Eye (tissue), 1 donor: ENCODE results near the gene FLNC.
A peak's percentile ranks its signal among the peaks of the same experiment; 100 is the strongest.

Experiments used
- DNase-seq: peaks from one replicate; pipeline ENCODE4 v3.0.0-alpha.2; 2015

Gene FLNC

GRCh38 chr7:128902761-128903585 lies 72.8 kb downstream of the FLNC start:
- DNase-seq = no peak

DNA sequence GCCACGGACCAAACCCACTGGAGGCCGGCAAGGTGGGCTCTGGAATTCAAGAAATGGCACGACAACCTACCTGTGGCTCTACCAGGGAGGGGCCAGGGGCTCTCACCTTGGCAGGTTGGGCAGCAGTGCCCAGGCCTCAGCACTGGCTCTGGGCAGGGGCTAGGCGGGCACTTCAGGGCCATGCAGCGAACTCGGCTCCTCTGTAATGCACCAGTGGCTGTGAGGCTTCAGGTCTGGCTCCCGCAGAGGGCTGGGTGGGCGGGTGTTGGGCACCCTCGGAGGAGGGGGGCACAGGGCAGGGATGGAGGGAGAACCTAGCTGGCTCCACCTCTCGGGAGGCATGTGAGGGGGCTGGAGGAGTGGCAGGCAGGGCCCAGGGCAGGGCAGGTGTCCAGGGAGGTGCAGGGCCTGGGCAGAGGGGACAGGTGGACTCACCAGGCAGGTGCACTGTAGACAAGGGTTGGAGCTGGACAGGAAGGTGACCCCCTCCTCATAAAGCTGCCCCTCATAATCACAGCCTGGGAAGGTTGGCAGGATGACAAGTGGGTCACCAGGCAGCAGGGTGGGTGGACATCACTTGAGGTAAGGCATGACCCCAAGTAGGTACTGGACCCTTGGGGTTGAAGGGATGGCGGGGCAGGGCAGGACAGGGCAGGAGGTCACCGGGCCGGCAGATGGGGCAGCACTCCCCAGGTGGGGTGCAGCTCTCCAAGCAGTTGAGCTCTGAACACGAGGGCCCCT lies 73.6 kb downstream of the FLNC start:
- no peak for DNase-seq

GRCh38 chr7:128904381-128905197 lies 74.4 kb downstream of the FLNC start:
- DNase-seq = peak; percentile 64

DNA sequence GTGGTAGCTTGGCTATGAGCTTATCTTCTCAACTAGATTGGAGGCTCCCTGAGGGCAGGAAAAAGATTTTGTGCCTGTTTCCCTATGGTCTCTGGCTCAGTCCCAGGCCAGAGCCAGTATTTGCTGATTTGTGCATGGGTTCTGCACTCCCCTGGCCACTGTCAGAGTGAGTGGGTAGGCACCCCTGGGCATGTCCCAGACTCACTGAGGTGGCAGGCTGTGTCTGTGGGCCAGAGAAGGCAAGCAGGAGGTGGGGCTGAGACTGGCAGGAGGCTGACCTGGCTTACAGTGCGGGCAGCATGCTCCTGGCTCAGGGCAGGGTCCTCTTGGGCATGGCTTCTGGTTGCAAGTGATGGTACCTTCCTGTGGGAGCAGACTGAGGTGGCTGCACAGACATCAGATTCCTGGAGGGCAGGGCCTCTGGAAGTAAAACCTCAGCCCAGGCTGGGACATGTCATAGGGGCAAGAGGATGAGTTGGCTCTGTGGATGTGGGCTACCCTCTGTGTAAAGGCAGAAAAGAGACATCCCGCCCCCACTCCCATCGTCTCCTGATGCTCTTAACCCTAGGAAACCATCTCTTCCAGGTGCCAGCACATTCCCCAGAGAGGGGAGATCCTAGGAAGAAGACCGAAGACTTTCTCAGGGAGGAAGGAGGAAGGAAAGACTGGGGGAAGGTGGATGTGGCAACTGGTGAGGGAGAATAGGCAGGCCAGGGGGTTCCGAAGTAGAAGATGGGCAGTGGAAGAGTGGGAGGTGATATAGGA lies 76.0 kb downstream of the FLNC start:
- DNase-seq = no peak

GRCh38 chr7:128906766-128907559 lies 76.8 kb downstream of the FLNC start:
- no peak for DNase-seq
